Epithelial cell of esophagus (primary cell): ENCODE results near the gene ASTN2.

Experiments used
- DNase-seq: peaks from one replicate; pipeline ENCODE4 v3.0.0; 2010; ENCODE audit warnings: low read depth
- H3K4me3 ChIP-seq: 2 replicates; pipeline ENCODE4 v1.5.1; 2011; ENCODE audit warnings: mild to moderate bottlenecking, low read length, control low read depth
- TF ChIP-seq, protein P1 (sequence below): IDR thresholded peaks from 2 replicates; pipeline ENCODE4 v1.5.1; 2011; ENCODE audit warnings: low read depth, mild to moderate bottlenecking, low read length, control low read depth, inconsistent platforms; ENCODE audit not compliant: insufficient read depth; ENCODE audit errors: missing control alignments

Gene ASTN2

DNA sequence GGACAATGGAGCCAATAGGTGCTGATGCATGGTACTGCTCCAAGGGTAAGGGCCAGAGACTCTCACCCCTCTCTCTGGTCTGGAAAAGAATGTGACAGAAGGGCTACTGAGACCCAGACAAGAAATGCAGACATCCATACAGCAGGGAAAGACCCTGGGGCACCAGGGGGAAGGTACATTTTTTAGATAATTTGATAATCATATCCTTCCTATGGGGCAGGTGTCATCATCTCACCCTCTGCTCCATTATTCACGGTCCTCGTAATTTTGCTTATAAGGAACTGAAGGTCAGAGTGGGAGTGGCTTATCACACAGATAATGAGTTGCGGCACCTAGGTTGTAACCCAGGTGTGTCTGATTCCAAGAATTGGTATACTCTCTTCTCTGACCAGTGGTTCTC, 637.7 kb downstream of the ASTN2 start:
- DNase-seq, result no peak
- TF ChIP-seq, protein P1, sequence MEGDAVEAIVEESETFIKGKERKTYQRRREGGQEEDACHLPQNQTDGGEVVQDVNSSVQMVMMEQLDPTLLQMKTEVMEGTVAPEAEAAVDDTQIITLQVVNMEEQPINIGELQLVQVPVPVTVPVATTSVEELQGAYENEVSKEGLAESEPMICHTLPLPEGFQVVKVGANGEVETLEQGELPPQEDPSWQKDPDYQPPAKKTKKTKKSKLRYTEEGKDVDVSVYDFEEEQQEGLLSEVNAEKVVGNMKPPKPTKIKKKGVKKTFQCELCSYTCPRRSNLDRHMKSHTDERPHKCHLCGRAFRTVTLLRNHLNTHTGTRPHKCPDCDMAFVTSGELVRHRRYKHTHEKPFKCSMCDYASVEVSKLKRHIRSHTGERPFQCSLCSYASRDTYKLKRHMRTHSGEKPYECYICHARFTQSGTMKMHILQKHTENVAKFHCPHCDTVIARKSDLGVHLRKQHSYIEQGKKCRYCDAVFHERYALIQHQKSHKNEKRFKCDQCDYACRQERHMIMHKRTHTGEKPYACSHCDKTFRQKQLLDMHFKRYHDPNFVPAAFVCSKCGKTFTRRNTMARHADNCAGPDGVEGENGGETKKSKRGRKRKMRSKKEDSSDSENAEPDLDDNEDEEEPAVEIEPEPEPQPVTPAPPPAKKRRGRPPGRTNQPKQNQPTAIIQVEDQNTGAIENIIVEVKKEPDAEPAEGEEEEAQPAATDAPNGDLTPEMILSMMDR, result no peak
- H3K4me3 ChIP-seq, result no peak overlapping the region

DNA sequence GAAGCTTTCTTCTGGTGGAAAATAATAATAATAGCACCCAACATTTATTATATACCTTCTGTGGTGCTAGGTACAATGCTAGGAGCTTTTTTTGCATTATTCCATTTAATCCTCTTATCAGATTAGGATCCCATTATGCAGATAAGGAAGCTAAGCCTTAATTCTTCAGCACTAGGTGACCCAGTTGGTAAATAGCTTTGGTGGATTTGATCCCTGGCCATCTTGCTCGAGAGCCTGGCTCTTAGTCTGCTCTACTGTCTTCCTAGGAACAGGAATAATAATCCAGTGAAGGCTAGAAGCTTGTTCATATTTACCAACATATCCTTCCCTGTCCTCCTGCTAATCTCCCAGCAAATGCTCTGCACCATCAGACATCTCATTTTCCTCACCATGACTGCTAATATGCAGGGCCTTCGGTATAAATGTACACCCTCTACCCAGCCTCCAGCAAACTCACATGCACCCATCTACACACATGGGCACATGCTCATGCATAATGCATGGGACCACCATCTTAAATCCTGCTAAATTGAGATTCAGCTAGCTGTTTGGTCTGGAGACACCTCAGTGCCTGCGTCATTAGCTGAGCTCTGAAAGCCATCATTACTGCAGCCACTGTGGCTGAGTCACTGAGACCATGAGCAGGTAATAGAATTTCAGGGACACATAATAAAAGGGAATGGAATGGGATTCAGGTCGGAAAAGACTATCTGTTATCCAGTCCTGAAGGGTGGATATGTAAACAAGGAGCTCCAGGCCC, 640.3 kb downstream of the ASTN2 start:
- DNase-seq, result no peak
- TF ChIP-seq, protein P1, result no peak
- no peak overlapping the region for H3K4me3 ChIP-seq

DNA sequence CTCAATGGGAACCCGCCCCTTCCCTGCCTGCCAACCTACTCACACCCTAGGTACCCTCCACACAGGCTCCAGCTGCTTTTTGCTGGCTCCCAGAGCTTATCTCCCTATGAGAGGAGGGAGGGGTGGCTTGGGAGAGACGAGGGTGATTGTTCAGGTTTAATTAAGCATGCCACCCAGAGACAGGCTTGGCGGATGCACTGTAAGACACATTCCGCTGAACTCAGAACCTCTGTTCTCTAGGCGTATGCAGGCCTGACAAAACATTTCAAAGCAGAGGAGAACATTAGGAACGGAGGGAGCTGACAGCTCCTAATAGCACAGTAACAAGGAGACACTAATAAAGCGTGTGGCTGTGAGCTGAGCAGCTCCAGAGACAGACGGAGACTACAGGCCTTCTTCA, 647.6 kb downstream of the ASTN2 start:
- TF ChIP-seq, protein P1, result no peak
- no peak for DNase-seq
- no peak overlapping the region for H3K4me3 ChIP-seq

DNA sequence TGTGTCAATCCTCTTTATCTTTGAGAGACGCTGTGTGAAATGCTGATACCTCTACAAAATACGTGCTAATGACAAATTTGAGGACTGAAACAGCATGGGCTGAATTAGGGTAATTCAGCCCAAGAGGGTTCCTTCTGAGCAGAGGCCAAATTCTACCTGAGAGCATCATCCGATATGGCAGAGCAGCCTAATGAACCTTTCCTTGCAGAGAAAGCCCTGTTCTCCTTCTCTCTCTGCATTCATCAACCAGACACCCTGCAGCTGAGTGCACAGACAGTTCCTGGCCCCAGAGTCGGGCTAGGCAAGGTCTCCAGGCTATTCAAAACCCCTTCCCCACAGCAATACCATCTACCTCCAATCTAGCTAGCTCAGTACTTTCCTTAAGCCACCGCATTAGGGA, 649.8 kb downstream of the ASTN2 start:
- DNase-seq, result no peak
- TF ChIP-seq, protein P1, result no peak
- no peak overlapping the region for H3K4me3 ChIP-seq

DNA sequence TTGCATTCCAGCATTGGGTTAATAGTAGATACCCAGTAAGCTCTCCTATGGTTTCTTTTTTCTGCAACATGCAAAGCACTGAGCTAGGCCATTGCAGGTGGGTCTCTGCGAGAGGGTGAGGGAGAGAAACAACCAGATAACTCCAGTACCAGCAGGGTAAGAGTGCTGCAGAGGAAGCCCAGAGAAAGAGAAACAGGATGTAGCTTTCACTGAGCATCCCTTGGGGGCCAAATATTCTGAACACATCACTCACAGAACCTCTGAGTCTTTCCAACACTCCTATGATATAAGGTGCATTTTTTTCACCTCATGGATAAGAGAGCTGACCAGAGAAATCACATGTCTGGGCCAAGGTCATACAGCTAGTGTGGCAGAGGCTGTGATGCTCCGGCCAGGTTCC, 651.1 kb downstream of the ASTN2 start:
- DNase-seq, result no peak
- no peak overlapping the region for H3K4me3 ChIP-seq
- TF ChIP-seq, protein P1, result no peak

DNA sequence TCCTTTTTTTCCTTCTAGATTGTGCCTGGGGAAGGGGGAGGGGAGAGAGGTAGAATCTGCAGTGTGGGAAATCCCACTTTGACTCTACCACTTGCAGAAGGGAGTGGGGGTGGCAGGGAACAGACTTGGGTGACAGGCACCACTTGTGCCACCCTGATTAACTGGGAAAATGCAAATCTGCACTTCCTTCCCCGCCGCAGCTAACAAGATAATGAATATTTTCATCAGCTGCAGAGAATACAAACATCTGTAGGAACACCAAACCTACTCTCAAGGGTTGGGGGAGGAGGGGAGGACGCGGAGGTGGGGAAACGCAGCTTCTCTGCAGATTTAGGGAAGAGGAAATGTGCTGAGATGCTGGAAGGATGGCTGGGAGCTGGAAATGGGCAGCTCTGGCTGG, 654.2 kb downstream of the ASTN2 start:
- H3K4me3 ChIP-seq, result no peak overlapping the region
- DNase-seq, result no peak
- TF ChIP-seq, protein P1, result no peak

DNA sequence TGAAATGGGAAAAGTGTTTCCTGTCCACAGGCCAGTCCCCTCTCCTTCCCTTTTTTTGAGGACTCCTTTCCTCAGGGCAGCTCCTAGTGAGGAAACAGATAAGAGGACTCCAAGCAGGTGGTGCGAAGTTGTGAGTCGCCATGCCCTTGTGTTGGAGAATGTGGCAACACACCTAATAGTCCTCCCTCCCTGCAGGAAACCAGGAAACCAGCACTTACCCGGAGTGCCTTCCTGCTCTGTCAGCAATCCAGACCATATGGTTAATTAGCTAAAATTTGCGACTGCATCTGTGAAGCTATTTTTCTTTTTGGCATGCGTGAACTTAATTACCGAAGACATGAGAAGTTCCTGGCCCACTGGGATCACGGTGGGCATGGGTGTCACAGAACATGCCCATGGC, 657.8 kb downstream of the ASTN2 start:
- TF ChIP-seq, protein P1, result no peak
- DNase-seq, result peak; percentile 27

More for the DNA sequence above, 657.8 kb downstream of the ASTN2 start:
- H3K4me3 ChIP-seq, result no peak overlapping the region
